Activated CD4-positive, alpha-beta T cell treated with anti-CD3 and anti-CD28 coated beads for 4 hours (primary cell): ENCODE results near the gene DNAH17.
A peak's percentile ranks its signal among the peaks of the same experiment; 100 is the strongest.

Experiments used
- DNase-seq, 2 donors: peaks; one replicate each; pipeline ENCODE4 v3.0.0-alpha.2; 2020

Gene DNAH17

GRCh38 chr17:78427140-78427539 lies 150.1 kb downstream of the DNAH17 start:
- DNase-seq: no peak

DNA sequence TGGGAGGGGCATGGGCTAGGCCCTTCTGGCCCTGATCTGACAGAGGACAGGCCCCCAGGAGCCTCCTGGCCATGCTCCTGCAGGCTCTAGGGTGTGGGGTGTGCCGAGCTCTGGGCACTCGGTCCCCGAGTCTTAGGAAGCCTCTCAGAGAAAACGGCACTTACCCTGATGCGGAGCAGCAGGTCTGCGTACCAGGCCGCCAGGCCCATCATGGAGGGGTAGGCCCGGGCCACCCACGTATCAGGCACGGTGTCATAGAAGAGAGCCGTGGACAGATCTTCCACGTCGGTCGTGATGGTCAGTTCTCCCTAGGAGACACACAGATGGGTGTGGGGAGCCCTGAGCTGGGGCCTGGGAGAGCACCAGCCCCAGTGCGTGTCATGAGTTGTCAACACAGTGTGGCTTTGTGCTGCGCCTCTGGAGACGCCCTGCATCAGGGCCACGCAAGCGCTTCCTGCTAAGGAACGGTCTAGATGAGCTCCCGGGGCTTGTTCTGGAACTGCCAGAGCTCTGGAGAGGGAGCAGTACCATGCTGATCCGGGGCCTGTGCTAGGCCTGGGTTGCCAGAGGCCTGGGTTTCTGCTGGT lies 150.8 kb downstream of the DNAH17 start:
- DNase-seq: no peak

DNA sequence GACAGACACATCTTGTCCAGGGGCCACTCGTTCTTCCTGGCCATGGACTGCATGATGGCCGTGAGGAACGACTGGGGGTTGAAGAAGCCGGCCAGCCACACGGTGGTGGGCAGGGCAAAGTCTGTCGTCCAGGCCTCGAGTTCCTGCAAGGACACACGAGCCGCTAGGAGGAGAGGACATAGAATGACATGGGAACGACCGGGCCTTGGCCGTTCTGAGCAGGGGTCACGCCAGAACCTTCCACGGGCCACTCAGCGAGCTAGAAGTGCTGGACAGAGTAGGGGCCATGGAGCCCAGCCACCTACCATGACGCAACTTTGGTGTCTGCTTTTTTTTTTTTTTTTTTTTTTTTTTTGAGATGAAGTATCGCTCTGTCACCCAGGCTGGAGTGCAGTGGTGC lies 151.8 kb downstream of the DNAH17 start:
- no peak for DNase-seq

DNA sequence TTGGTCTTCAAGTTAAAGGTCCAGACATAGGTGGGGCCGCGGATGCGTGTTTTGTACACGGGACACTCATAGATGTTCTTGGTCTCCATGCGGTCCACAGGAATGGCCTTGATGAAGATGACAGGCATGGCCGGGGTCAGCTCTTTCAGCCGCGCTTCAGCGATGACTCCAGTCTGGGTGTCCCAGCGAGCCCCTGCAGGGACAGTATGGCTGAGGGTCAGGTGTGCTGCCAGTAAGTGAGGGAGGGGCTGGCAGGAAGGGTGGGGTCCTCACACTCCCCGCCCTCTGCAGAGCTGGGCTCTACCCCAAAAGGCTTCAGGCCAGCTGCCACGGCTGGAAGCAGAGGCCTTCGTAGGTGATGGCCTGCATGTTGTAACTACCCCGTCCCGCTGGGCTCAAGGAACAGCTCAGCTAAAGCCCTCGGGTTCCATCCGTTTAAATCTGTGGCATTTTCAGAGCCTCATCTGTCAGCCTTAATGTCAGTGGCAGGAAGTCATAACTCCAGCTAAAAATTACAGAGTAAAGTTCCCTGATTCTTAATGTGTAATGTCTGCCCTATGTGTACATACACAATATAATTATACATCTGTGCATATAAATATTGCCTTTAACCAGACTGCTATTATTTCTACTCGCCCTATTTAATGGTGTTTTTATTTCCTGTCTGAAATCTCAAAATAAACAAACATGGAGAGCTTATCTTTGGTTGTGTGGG lies 153.1 kb downstream of the DNAH17 start:
- DNase-seq: no peak

DNA sequence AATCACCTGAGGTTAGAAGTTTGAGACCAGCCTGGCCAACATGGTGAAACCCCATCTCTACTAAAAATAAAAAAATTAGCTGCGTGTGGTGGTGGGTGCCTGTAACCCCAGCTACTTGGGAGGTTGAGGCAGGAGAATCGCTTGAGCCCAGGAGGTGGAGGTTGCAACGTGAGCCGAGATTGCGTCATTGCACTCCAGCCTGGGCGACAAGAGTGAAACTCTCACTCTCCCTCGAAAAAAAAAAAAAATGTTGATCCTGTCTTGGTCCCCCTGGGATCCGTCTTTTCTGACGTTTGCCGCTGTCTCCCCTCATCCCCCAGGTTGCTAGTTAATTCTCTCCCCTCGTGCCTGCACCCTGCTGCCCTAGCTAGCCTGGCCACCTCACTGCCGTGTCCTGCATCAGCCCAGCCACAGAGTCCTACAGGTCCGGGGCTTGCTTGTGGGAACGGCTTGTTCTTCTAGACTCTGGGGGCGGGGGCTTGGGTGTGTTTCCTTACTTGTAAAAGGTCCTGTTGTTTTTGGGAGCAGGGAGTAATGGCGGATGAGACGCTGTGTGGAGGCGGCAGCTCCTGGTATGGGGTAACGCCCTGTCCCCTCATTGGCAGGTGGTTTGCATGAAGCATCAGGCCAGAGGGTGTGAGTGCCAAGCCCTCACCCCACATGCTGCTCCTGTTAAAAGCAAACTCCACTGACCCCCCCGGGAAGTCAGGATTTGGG lies 154.2 kb downstream of the DNAH17 start:
- no peak for DNase-seq

DNA sequence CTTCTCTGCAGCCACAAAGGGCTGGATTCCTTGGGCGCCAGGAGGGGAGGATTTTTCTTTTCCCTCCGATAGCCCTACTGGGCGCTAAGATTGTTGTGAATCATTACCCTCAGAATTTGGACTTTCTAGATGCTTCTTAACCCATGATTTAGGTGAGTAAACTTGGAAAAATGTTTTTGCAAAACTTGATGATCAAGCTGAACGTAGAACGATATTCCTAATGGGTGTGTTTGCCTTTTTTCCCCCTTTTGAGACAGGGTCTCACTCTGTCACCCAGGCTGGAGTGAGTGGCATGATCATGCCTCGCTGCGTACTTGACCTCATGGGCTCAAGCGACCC lies 155.0 kb downstream of the DNAH17 start:
- DNase-seq: no peak

DNA sequence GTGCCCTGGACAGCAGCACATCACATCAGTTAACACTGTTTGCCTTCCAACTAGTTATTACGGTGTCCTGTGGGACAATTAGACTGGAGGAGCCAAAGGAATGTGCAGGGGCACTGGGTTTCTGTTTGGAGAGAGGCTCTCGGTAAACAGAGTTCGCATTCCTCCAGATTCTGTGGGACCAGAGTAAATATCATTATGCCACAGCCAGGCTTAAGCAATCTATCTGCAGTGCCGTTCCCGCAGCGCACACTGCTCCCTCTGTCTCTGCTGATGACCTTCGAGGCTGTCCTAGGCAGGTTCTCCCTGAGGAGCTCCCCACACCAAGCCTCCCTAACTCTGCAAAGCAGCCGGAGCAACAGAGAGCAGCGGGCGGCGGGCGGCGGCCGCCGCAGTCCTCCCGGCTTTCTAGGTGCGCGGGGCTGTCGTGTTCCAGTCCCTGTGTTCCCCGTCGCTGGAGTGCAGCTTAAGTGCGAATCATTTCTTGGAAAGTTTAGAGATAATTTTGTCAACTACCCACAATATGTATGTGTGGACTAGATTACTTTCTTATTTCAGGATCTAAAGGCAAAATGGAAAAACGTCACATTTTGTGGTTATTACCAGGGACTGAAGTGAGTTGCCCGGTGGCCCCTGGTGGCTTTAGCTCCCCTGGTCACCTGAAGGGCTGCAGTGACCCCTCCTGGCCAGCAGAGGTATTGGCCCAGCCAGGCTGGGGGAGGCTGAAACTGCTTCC lies 155.5 kb downstream of the DNAH17 start:
- peak; percentile 64 to 74 for DNase-seq

- DNase-seq: no peak
Measured at GRCh38 chr17:78421084-78421533, 156.1 kb downstream of the DNAH17 start.

- DNase-seq: no peak
Measured at GRCh38 chr17:78419970-78420815, 157.0 kb downstream of the DNAH17 start.

DNA sequence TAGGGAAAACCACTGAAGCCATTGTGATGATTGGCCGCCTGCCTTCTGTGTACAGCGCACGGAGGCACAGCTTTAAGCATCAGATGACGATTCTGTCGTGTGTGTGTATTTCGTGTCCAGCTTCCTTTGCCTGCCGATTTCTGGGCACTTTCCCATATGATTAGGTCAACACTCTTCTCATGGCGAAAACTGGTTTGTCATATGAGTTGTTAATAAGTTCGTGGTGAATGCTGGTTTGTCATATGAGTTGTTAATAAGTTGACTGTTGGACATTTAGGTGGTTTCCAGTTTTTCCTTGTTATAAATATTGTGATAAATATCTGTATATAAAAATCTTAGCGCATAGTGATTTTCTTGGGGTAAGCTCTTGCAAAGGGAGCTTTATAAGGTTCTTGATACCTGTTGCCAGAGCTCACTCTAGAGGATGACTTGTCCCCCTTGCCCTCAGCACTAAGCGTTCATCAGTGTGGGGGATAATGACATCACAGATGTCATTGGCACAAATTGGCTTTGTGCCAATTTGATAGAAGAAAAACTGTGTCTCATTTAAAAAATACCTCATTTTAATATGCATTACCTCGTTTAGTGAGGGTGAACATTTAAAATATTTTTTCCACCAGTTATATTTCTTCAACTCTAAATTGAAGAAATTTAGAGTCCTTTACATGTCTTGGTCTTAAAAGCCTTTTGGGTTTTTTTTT lies 158.7 kb downstream of the DNAH17 start:
- no peak for DNase-seq

DNA sequence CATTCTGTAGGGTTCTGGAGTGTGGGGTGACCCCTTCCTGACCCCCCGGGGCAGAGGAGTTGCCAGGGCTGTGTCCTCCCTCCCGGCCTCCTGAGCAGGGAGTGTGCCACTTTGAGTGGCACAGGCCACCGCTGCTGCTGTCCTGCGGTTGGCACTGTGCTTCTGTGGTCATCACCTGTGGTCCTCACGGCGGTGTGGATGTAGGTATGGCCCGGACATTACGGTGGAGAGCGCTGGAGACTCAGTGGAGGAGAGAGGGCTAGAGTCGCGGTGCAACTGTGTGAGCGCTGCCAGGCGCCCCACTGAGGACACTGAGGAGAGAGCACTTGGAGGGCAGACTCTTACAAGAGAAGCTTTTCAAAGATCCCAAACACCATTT lies 159.7 kb downstream of the DNAH17 start:
- no peak for DNase-seq

- no peak for DNase-seq
Measured at GRCh38 chr17:78416791-78417530, 160.2 kb downstream of the DNAH17 start.

GRCh38 chr17:78415821-78416711 lies 161.1 kb downstream of the DNAH17 start:
- no peak for DNase-seq

DNA sequence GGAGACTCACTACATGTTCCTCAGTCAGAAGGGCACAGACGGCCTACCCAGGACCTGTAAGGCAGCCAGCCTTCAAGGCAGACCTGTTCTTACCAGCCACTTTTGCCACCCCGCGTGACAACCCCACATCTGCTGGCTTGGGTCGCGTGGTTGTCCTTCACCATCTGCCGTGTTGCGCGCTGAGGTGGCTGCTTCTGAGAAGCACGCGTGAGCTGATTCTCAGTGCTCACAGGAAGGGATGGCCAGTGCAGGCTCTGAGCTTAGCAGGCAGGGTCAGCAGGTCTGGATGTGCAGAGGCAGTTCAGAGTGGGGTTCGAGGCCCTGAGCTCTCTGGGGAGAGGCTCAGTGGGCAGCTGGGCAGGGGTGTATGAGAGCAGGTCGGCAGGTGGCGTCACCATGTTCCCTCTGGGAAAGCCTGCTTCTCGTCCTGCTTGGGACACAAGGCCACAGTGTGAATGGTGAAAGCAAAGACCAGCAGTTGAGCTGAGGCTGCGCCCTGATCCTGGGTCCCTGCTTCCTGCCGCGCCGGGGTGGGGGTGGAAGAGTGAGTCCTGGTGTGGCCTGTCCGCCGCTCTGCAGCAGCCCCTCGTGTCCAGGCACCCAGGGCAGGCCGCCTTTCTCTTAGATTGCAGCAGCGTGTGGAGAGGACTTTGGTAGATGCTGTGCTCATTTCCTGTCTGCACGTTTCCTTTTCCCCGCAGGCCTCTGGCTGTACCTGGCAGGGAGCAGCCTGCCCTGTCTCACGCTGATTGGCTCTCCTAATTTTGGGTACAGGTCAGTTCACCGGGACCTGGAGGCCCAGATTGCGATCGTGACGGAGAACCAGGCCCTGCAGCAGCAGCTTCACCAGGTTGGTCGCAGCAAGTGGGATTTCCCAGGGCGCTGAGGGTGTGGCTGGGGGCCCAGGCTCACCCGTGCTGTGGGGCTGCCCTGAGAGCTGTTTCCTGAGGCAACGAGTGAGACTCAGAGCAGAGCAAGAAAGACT lies 162.7 kb downstream of the DNAH17 start:
- DNase-seq: peak; percentile 52 to 53

GRCh38 chr17:78412403-78412802 lies 164.8 kb downstream of the DNAH17 start:
- DNase-seq: peak; percentile 22 to 23

- DNase-seq: no peak
Measured at GRCh38 chr17:78411241-78411857, 165.8 kb downstream of the DNAH17 start.

DNA sequence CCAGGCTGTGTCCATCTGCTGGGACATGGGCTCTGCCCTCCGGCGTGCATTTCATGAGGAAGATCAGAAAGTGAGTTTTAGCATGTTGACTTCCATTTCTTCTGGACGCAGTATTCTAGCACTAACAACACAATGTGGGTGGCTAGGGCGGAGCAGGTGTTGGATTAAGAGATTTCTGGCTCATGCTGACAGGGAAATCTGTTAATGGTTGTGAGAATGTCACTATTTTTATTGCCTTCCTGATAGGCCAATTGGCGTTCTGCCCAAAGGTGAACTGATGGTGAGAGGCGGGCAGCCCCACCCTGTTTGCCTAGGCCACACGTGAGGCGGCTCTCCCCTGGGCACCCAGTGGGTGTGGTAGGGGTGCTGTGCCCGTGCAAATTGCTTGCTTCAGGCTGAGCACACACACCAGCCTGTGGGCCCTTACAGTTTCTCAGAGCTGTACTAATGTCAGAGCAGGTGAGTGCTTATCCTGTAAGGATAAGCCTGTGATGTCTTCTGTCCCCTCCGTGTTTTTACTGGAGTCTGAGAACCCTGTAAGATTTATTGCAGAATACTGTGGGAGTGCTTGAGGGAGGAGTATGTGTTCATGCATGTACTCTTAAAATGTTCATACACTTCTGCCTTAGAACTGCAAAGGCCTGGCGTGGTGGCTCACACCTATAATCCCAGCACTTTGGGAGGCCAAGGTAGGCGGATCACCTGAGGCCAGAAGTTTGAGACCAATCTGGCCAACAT lies 167.8 kb downstream of the DNAH17 start:
- DNase-seq: no peak
